ENCODE measurements around the gene MCTP1.

MCTP1 gene

GRCh38 chr5:94815313-94816039, 469.4 kb downstream of the MCTP1 start:
- H3K27ac Mint-ChIP-seq: no peak overlapping the region
- no peak overlapping the region for H3K4me3 Mint-ChIP-seq
- no peaks in the 10 kb centered on the region for H3K9me3 Mint-ChIP-seq
- no peak for TF ChIP-seq CTCF (IDR thresholded peaks at IDR 0.05; ENCODE audit: unreplicated experiment in 3 of 3)
- H3K4me1 Mint-ChIP-seq: no peaks in the 10 kb centered on the region
- no peaks in the 10 kb centered on the region for H3K36me3 Mint-ChIP-seq (ENCODE audit: low read depth)
- no peaks in the 10 kb centered on the region for H3K27me3 Mint-ChIP-seq (ENCODE audit: low read depth)

- Mint-ChIP-seq H3K4me1 (no peaks in the 10 kb centered on the region), H3K27ac (no peak overlapping the region), H3K36me3 (ENCODE audit: low read depth) (no peaks in the 10 kb centered on the region), H3K27me3 (ENCODE audit: low read depth) (no peaks in the 10 kb centered on the region), H3K9me3 (no peaks in the 10 kb centered on the region), H3K4me3 (no peak overlapping the region)
- TF ChIP-seq CTCF (IDR thresholded peaks at IDR 0.05; ENCODE audit: unreplicated experiment in 3 of 3): no peak
Observed at GRCh38 chr5:94812232-94812631, 472.7 kb downstream of the MCTP1 start.

GRCh38 chr5:94811331-94811730, 473.6 kb downstream of the MCTP1 start:
- Mint-ChIP-seq H3K27ac (no peak overlapping the region), H3K27me3 (ENCODE audit: low read depth) (no peaks in the 10 kb centered on the region), H3K36me3 (ENCODE audit: low read depth) (no peaks in the 10 kb centered on the region), H3K4me1 (no peaks in the 10 kb centered on the region), H3K4me3 (no peak overlapping the region), H3K9me3 (no peaks in the 10 kb centered on the region)
- no peak for TF ChIP-seq CTCF (IDR thresholded peaks at IDR 0.05; ENCODE audit: unreplicated experiment in 3 of 3)

GRCh38 chr5:94810877-94811276, 474.0 kb downstream of the MCTP1 start:
- Mint-ChIP-seq H3K27me3 (ENCODE audit: low read depth) (no peaks in the 10 kb centered on the region), H3K9me3 (no peaks in the 10 kb centered on the region), H3K4me1 (no peaks in the 10 kb centered on the region), H3K36me3 (ENCODE audit: low read depth) (no peaks in the 10 kb centered on the region), H3K4me3 (no peak overlapping the region), H3K27ac (no peak overlapping the region)
- TF ChIP-seq CTCF (IDR thresholded peaks at IDR 0.05; ENCODE audit: unreplicated experiment in 3 of 3): no peak

GRCh38 chr5:94810281-94810680, 474.6 kb downstream of the MCTP1 start:
- H3K4me1 Mint-ChIP-seq: no peaks in the 10 kb centered on the region

More at GRCh38 chr5:94810281-94810680, 474.6 kb downstream of the MCTP1 start:
- Mint-ChIP-seq H3K9me3 (no peaks in the 10 kb centered on the region), H3K27me3 (ENCODE audit: low read depth) (no peaks in the 10 kb centered on the region), H3K4me3 (no peak overlapping the region), H3K36me3 (ENCODE audit: low read depth) (no peaks in the 10 kb centered on the region), H3K27ac (no peak overlapping the region)
- TF ChIP-seq CTCF (IDR thresholded peaks at IDR 0.05; ENCODE audit: unreplicated experiment in 3 of 3): no peak
